Measurements from ENCODE around the gene ERMN. TPM values are rescaled to one million over a fixed set of nuclear protein-coding genes. Genes with fewer than 3 reads are reported as not detected.
"Not testable (repeated sequence)": the region's sequence is repeated elsewhere in the genome, so short reads cannot be mapped to it uniquely, and the experiment has no call there.

The ERMN gene
- 1.4 TPM for polyA plus RNA-seq (2013, experiment 1 of 2)
- 0.38 TPM for polyA plus RNA-seq (2013, experiment 2 of 2)

- Histone ChIP-seq H3K9ac (ENCODE audit: low read depth, low read length) (no peak within 1 kb of the TSS), H3K9me3 (ENCODE audit: insufficient read depth, low read depth, low read length) (no peaks in the 10 kb centered on the region), H3K4me3 (ENCODE audit: low read length) (no peak within 1 kb of the TSS), H3K27ac (ENCODE audit: low read depth, low read length) (no peak within 1 kb of the TSS; the same call in 1 of the 2 replicates), H3K27me3 (ENCODE audit: insufficient read depth, low read length) (peaks cover 10% of the 10 kb centered on the region; the same call in 1 of the 2 replicates), H3K4me1 (ENCODE audit: insufficient read depth, low read length) (peaks cover 38% of the 10 kb centered on the region), H3K36me3 (ENCODE audit: insufficient read depth, low read length) (no peaks in the 10 kb centered on the region)
Observed at GRCh38 chr2:157325786-157326185, at the start of gene ERMN. Gene ERMN (minus strand): TSS chr2:157325824. CDS start chr2:157325642, 182 bp downstream.

- H3K36me3 ChIP-seq (ENCODE audit: insufficient read depth, low read length): no peaks in the 10 kb centered on the region
- H3K9ac ChIP-seq (ENCODE audit: low read depth, low read length): no peak overlapping the region
- WGBS: 93% methylated on average over 1 of the region's 1 CpG
- H3K27me3 ChIP-seq (ENCODE audit: insufficient read depth, low read length): no peaks in the 10 kb centered on the region
- H3K4me3 ChIP-seq (ENCODE audit: low read length): no peak overlapping the region
- no peak overlapping the region for H3K27ac ChIP-seq (ENCODE audit: low read depth, low read length)
- peaks cover 19% of the 10 kb centered on the region for H3K9me3 ChIP-seq (ENCODE audit: insufficient read depth, low read depth, low read length)
- H3K4me1 ChIP-seq (ENCODE audit: insufficient read depth, low read length): no peaks in the 10 kb centered on the region
Observed at GRCh38 chr2:157375384-157375783, 49.8 kb upstream of the ERMN start.

- H3K4me1 ChIP-seq (ENCODE audit: insufficient read depth, low read length); H3K9me3 ChIP-seq (ENCODE audit: insufficient read depth, low read depth, low read length); H3K36me3 ChIP-seq (ENCODE audit: insufficient read depth, low read length); H3K4me3 ChIP-seq (ENCODE audit: low read length); H3K27ac ChIP-seq (ENCODE audit: low read depth, low read length); H3K9ac ChIP-seq (ENCODE audit: low read depth, low read length); H3K27me3 ChIP-seq (ENCODE audit: insufficient read depth, low read length): not testable (repeated sequence)
- 97% methylated on average over 12 of the region's 25 CpGs for WGBS
Observed at GRCh38 chr2:157368508-157368907, 42.9 kb upstream of the ERMN start.

- H3K9ac ChIP-seq (ENCODE audit: low read depth, low read length): no peak overlapping the region
- no peaks in the 10 kb centered on the region for H3K27me3 ChIP-seq (ENCODE audit: insufficient read depth, low read length)
- H3K27ac ChIP-seq (ENCODE audit: low read depth, low read length): no peak overlapping the region
- H3K4me3 ChIP-seq (ENCODE audit: low read length): no peak overlapping the region
- no peaks in the 10 kb centered on the region for H3K9me3 ChIP-seq (ENCODE audit: insufficient read depth, low read depth, low read length)
- WGBS: 87% methylated on average over 1 of the region's 1 CpG
- H3K4me1 ChIP-seq (ENCODE audit: insufficient read depth, low read length): no peaks in the 10 kb centered on the region
- H3K36me3 ChIP-seq (ENCODE audit: insufficient read depth, low read length): no peaks in the 10 kb centered on the region
Observed at GRCh38 chr2:157367704-157368103, 42.1 kb upstream of the ERMN start.

GRCh38 chr2:157364257-157364974, 38.8 kb upstream of the ERMN start:
- H3K36me3 ChIP-seq (ENCODE audit: insufficient read depth, low read length): no peaks in the 10 kb centered on the region
- no peak overlapping the region for H3K9ac ChIP-seq (ENCODE audit: low read depth, low read length)
- H3K4me3 ChIP-seq (ENCODE audit: low read length): no peak overlapping the region
- H3K27me3 ChIP-seq (ENCODE audit: insufficient read depth, low read length): no peaks in the 10 kb centered on the region
- no peaks in the 10 kb centered on the region for H3K4me1 ChIP-seq (ENCODE audit: insufficient read depth, low read length)
- peaks cover 11% of the 10 kb centered on the region for H3K9me3 ChIP-seq (ENCODE audit: insufficient read depth, low read depth, low read length)
- H3K27ac ChIP-seq (ENCODE audit: low read depth, low read length): no peak overlapping the region
- WGBS: 90% methylated on average over 2 of the region's 2 CpGs

GRCh38 chr2:157363612-157364101, 38.0 kb upstream of the ERMN start:
- Histone ChIP-seq H3K27ac (ENCODE audit: low read depth, low read length) (no peak overlapping the region), H3K4me1 (ENCODE audit: insufficient read depth, low read length) (no peaks in the 10 kb centered on the region), H3K9me3 (ENCODE audit: insufficient read depth, low read depth, low read length) (peaks cover 11% of the 10 kb centered on the region), H3K9ac (ENCODE audit: low read depth, low read length) (no peak overlapping the region), H3K36me3 (ENCODE audit: insufficient read depth, low read length) (no peaks in the 10 kb centered on the region), H3K27me3 (ENCODE audit: insufficient read depth, low read length) (no peaks in the 10 kb centered on the region), H3K4me3 (ENCODE audit: low read length) (no peak overlapping the region)
- WGBS: 100% methylated on average over 1 of the region's 2 CpGs

- Histone ChIP-seq H3K9ac (ENCODE audit: low read depth, low read length) (no peak overlapping the region), H3K27ac (ENCODE audit: low read depth, low read length) (no peak overlapping the region), H3K4me1 (ENCODE audit: insufficient read depth, low read length) (no peaks in the 10 kb centered on the region), H3K27me3 (ENCODE audit: insufficient read depth, low read length) (no peaks in the 10 kb centered on the region), H3K4me3 (ENCODE audit: low read length) (no peak overlapping the region), H3K36me3 (ENCODE audit: insufficient read depth, low read length) (no peaks in the 10 kb centered on the region), H3K9me3 (ENCODE audit: insufficient read depth, low read depth, low read length) (peaks cover 11% of the 10 kb centered on the region)
- 100% methylated on average over 1 of the region's 2 CpGs for WGBS
Observed at GRCh38 chr2:157362627-157363026, 37.0 kb upstream of the ERMN start.

GRCh38 chr2:157361526-157361925, 35.9 kb upstream of the ERMN start:
- no peak overlapping the region for H3K9ac ChIP-seq (ENCODE audit: low read depth, low read length)

GRCh38 chr2:157359628-157360027, 34.0 kb upstream of the ERMN start:
- 96% methylated on average over 2 of the region's 2 CpGs for WGBS
- Histone ChIP-seq H3K27me3 (ENCODE audit: insufficient read depth, low read length) (no peaks in the 10 kb centered on the region), H3K27ac (ENCODE audit: low read depth, low read length) (no peak overlapping the region), H3K4me1 (ENCODE audit: insufficient read depth, low read length) (peaks cover 9% of the 10 kb centered on the region; the same call in 1 of the 2 replicates), H3K36me3 (ENCODE audit: insufficient read depth, low read length) (no peaks in the 10 kb centered on the region), H3K9me3 (ENCODE audit: insufficient read depth, low read depth, low read length) (peaks cover 11% of the 10 kb centered on the region), H3K9ac (ENCODE audit: low read depth, low read length) (no peak overlapping the region), H3K4me3 (ENCODE audit: low read length) (no peak overlapping the region)

More at GRCh38 chr2:157361526-157361925, 35.9 kb upstream of the ERMN start:
- Histone ChIP-seq H3K9me3 (ENCODE audit: insufficient read depth, low read depth, low read length) (peaks cover 11% of the 10 kb centered on the region), H3K36me3 (ENCODE audit: insufficient read depth, low read length) (no peaks in the 10 kb centered on the region), H3K4me1 (ENCODE audit: insufficient read depth, low read length) (no peaks in the 10 kb centered on the region), H3K27ac (ENCODE audit: low read depth, low read length) (no peak overlapping the region), H3K4me3 (ENCODE audit: low read length) (no peak overlapping the region), H3K27me3 (ENCODE audit: insufficient read depth, low read length) (no peaks in the 10 kb centered on the region)

GRCh38 chr2:157355618-157356017, 30.0 kb upstream of the ERMN start:
- no peaks in the 10 kb centered on the region for H3K36me3 ChIP-seq (ENCODE audit: insufficient read depth, low read length)
- H3K9me3 ChIP-seq (ENCODE audit: insufficient read depth, low read depth, low read length): no peaks in the 10 kb centered on the region
- H3K9ac ChIP-seq (ENCODE audit: low read depth, low read length): no peak overlapping the region
- no peaks in the 10 kb centered on the region for H3K27me3 ChIP-seq (ENCODE audit: insufficient read depth, low read length)
- H3K27ac ChIP-seq (ENCODE audit: low read depth, low read length): no peak overlapping the region
- peaks cover 9% of the 10 kb centered on the region; the same call in 1 of the 2 replicates for H3K4me1 ChIP-seq (ENCODE audit: insufficient read depth, low read length)
- WGBS: no CpG with 5 or more reads among the region's 1 CpG
- H3K4me3 ChIP-seq (ENCODE audit: low read length): no peak overlapping the region

- no peak overlapping the region for H3K9ac ChIP-seq (ENCODE audit: low read depth, low read length)
- H3K4me3 ChIP-seq (ENCODE audit: low read length): no peak overlapping the region
- no peaks in the 10 kb centered on the region for H3K27me3 ChIP-seq (ENCODE audit: insufficient read depth, low read length)
- 89% methylated on average over 1 of the region's 1 CpG for WGBS
- no peaks in the 10 kb centered on the region for H3K9me3 ChIP-seq (ENCODE audit: insufficient read depth, low read depth, low read length)
- no peak overlapping the region for H3K27ac ChIP-seq (ENCODE audit: low read depth, low read length)
- H3K4me1 ChIP-seq (ENCODE audit: insufficient read depth, low read length): peaks cover 10% of the 10 kb centered on the region
- no peaks in the 10 kb centered on the region for H3K36me3 ChIP-seq (ENCODE audit: insufficient read depth, low read length)
Observed at GRCh38 chr2:157349949-157350515, 24.4 kb upstream of the ERMN start.

All from HUES64 (cell line).